ENCODE data around the gene MRPL17.

Gene MRPL17

DNA sequence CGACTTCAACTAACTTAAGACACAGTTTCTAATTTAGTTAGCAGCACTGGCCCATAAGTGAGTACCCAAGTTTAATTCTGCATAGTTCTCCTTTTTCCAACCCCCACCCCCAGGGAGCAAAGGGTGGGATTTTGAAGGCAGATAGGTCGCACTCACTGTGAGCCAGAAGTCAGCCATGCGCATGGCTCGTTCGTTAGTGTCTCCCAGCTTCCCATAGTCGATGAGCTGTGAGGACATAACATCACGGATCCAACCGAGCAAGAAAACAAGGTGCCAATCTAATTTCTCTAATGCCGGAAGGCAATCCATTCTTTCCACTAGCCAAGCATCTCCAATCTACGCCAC lies 577 bp downstream of the MRPL17 start:
- no peak for DNase-seq (ENCODE audit: low read depth)

DNA sequence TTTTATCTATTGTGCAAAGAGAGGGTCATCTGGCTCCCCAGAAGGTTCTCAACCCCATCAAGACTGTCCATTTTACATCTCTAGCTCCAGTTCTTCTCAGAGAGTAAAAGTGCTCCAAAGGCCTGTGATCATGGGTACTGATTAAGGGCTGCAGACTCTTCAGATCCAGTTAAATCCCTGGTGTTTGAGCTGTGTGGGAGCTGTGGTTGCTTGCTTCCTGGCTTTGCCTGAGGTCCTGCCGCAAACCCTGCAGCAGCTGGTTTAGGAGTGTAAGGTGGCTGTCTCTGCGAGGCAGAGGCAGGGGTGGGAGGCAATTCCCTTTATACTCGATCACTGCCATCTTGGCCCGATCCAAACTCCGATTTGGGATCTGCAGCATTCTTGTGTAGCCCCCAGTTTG lies 1.2 kb downstream of the MRPL17 start:
- DNase-seq (ENCODE audit: low read depth): no peak

DNA sequence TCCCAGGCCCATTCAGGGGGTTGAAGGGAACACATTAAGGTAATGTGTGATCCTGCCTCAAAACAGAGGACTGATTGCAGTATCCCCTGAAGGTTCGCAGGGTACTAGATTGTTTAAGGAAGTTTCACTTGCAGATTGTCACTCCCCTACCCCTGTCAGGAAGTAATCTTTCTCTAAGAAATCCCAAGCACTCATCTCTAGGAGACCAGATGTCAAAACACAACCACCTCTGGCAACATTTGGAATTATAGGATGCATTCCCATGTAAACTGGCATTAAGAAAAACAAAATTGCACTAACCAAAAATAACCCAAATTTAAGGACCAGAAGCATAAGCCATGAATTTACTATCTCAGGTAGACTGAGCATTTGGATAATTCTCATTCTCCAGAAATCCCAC lies 1.6 kb downstream of the MRPL17 start:
- no peak for DNase-seq (ENCODE audit: low read depth)

DNA sequence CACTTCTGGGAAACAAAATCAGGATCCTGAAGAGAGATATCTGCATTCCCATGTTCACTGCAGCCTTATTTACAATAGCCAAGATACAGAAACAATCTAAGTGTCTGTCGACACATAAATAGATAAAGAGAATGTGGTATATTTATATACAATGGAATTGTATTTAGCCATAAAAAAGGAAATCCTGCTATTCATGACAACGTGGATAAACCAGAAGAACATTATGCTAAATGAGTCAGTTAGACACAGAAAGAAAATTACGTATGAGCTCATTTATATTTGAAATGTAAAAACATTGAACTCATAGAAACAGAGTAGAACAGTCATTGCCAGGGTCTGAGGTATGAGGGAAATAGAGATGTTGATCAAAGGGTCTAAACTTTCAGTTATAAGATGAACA lies 6.1 kb downstream of the MRPL17 start:
- DNase-seq (ENCODE audit: low read depth): no peak

DNA sequence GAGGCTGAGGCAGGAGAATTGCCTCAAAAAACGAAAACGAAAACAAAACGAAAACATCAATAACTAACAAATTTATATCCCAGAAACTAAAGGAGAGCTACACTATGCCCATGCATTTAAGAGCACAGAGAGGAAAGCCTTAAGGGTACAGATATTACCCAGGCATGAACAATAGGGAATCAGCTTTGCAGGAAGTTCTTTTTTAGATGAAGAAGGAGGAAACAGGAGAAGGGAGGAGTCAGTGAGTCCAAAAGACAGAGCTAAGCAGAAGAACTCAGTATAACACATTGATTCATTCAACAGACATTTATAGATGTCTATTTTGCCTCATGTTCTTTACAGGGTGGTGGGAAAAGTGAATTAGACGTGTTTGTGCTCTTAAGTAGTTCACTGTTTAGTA lies 8.3 kb downstream of the MRPL17 start:
- no peak for DNase-seq (ENCODE audit: low read depth)

DNA sequence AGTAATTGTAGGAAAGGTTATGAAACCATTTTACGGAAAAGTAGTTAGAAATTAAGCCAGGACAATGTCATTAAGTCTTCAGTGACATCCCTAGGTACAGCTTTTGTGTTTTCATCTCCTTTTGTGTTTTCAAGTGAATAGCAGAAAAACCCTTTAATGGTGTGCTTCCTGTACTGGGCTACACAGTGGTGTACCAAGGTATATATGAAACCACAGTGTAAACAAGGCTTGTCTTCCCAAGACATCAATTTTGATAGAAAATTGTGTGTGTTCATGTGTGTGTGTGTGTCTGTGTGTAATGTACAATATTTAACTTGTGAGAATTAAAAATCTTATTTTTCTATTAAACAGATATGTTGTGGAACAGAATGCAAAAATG lies 8.9 kb downstream of the MRPL17 start:
- DNase-seq (ENCODE audit: low read depth): no peak

DNA sequence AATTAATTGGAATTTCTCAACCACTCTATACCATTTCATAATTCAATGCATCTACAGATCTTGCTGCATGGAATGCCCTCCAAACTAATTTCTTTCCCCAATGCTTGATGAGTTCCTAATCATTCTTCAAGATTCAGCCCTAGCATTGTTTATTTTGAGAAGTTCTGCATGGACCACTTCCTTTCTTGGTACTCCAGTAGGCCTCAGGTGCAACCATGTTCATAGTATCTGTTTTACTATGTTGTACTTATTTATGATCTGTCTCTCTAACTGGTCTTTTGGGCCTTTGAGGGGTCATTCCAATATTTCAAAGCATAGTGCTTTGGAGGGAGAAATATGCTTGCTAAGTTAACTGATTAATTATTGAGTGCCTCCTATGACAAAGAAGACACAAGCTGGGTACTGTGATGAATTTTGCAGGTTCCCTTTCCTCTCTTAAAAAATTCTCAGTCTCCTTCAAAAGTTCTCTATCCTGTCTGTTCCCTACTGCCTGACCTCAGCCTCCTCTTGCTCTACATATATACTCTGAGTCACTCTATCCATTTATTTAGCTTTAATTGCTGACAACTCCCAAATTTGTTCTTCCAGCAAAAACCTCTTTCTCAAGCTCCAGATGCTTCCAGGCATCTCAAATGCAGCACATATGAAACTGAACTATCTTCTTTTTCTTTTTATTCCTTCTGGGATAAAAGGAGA lies 9.5 kb downstream of the MRPL17 start:
- DNase-seq (ENCODE audit: low read depth): no peak

DNA sequence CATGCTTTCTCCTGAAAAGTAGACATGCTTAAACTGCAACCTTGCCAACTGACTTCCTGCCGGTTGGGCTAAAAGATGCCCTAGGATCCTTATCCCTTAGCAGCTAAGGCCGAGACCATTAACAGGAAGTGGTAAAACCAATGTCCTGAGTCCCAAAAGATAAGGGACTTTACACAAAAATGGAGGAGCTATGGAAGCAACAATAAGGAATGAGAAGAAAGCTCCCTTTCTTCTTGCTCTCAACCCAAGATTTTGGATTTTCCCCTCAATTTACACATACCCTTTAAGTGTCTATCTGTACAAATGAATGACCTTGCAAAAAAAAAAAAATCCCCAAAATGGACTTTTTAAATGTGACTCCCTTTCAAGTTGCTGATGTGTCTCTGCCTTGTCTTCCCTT lies 11.1 kb downstream of the MRPL17 start:
- DNase-seq (ENCODE audit: low read depth): no peak

DNA sequence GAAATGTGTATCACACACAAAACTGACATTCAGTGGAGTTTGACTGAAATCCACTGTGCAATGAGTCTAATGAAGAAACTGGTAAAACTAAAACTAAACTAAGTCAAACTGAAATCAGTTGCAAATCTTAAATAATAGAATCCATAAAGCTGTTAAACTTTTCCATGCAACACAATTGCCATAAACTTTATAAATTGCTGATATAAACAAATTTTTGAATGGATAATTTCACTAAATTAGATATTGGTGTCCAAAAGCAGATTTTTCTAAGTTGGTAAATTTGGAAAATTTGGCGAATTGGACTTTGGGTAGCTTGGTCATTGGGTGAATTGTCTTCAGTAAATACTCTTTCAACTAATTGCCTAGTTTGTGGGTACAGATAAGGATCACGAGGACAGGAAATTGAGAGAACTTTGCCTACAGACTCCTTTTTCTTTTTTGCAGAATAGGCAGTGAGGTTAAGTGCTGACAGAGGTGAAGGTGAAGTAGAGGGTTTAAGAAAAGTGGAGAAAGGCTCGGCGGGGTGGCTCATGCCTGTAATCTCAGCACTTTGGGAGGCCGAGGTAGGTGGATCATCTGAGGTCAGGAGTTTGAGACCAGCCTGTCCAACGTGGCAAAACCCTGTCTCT lies 12.8 kb downstream of the MRPL17 start:
- no peak for DNase-seq (ENCODE audit: low read depth)

DNA sequence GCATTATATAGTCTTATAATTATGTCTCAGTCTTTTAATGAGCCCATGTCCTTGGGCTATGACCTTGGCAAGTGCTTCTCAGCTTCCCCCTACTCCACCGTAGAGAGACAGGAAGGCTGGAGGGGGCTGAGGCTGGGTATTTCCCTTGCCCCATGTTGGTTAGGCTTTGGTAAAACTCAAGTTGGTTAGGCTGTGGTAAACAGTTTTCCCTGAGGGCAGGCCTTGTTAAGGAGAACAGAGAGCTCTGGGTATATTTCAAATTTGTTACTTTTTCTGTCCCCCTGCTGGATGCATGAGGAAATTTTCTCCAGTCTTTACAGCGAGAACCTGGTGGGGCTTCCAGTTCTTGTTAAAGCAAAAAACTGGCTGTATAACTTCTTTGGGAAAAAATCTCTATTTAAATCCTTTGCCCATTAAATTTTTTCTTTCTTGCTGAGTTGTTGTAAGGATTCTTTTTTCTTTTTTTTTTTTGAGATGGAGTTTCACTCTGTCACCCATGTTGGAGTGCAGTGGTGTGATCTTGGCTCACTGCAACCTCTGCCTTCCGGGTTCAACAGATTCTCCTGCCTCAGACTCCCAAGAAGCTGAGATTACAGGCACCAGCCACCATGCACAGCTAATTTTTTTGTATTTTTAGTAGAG lies 15.3 kb downstream of the MRPL17 start:
- DNase-seq (ENCODE audit: low read depth): no peak

DNA sequence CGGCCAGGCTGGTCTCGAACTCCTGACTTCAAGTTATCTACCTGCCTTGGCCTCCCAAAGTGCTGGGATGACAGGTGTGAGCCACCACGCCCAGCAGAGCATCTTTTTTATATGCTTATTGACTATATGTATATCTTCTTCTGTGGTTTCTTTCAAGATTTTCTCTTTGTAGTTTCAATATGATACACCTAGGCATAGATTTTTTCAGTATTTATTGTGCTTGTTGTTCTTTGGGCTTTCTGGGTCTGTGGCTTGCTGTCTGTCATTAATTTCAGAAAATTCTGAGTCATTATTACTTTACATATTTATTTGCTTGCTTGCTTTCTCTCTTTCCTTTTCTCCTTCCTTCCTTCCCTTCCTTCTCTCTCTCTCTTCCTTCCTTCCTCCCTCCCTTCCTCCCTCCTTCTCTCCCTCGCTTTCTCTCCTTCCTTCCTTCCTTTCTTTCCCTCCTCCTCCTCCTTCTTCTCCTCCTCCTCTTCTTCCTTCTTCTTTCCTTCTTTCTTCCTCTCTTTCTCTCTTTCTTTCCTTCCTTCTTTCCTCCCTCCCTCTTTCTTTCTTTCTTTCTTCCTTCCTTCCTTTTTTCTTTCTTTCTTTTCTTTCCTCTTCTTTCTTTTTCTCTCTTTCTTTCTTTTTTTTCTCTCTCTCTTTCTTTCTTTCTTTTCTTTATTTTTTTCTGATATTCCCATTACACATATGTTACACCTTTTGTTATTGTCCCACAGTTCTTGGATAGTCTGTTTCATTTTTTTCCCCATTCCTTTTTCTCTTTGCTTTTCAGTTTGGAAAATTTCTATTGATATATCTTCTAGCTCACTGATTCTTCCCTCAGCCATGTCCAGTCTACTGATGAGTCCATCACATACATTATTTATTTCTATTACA lies 16.6 kb downstream of the MRPL17 start:
- no peak for DNase-seq (ENCODE audit: low read depth)

DNA sequence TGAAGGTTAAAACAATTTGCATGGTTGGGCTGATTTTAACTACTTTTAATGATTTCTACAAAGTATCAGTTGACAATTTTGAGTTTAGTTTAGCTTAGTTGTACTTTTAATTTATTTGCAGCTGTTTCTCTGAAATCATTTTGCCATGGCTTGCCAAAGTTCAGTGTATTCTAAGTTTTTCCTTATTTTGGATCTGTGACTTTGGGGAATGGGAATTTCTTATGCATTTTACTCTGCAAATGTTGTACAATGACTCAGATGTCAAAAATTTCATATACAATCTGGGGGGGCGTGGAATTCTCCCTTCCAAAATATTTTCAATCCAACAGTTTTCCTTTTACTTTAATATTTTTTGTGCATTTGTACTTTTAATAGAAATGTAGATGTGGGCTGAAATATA lies 18.6 kb downstream of the MRPL17 start:
- no peak for DNase-seq (ENCODE audit: low read depth)

DNA sequence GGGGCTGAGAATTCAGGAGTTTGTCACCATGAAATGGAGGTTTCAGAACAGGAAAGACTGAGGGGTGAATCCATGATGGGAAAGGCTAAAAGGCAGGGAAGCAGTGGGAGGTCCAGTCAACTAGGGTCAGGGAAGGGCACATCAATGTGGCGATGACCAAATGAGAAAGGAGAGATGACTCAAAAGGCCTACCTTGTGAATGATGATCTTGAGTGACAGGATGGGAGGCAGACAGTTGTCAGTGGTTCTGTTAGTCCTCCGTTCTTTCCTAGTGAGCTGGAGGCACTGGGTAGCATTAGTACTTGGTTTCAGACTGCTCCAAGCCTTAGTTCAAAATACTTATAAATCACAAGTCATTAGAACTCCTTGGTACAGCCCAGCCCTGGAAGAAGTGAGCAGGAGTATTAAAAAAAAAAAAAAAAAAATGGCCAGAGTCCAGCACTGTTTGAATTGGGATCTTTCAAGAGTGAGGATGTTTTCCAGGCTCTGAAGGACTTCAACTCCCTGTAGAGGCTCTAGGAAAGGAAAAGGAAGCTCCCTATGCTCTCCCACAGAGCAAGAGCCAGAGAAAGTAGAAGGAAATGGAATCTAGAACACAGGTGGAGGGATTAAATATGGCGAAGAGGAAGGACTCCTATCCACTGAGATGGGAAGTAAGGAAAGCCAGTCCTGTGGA lies 19.2 kb downstream of the MRPL17 start:
- no peak for DNase-seq (ENCODE audit: low read depth)

DNA sequence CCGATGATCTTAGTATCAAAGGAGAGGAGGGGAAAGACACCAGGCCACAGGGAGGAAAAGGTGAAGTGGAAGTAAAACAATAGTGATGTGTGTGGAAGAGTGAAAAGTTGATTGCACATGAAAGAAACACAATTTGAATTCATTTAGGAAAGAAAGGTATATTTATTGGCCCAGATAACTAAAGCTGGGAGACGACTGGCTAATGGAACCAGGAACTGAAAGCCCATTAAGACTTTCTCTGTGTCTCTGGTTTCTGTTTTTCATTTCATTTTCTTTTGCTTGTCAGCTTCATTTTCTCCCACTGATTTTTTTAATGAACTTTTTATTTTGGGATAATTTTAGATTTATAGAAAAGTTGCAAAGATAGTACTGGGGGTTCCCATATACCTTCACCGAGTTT lies 22.4 kb downstream of the MRPL17 start:
- no peak for DNase-seq (ENCODE audit: low read depth)

DNA sequence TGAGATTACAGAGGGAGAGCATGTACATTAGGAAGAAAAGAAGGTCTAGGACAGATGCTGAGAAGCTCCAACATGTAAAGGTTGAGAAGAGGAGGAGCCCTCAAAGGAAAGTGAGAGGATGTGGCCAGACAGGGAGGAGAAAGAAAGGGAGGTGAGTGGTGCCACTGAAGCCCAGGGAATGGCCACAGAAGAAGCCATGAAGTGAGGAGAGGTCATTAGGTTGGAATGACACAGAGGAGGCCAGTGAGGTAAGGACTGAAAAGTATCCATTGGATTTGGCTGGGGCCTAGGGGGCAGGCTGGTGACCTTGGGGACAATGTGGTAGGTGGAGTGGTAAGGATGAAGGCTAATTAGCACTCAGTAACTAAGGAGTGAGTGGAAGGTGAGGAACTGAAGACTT lies 24.5 kb downstream of the MRPL17 start:
- DNase-seq (ENCODE audit: low read depth): no peak

DNA sequence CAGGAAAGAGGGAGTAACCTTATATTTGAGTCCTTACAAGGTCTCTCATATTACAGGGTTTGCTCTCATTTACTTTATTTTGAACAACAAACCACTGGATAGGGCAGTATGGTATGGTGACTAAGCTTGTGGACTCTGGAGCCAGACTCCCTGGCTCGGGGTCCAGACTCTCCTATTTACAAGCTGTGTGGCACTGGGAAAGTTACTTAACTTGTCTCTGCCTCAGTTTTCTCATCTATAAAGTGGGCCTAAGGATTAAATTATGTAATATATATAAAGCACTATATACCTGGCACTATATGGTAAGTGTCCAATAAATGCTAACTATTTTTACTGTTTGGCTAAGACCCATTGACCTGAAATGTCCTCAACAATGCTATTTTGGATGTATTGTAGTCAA lies 25.8 kb downstream of the MRPL17 start:
- no peak for DNase-seq (ENCODE audit: low read depth)

DNA sequence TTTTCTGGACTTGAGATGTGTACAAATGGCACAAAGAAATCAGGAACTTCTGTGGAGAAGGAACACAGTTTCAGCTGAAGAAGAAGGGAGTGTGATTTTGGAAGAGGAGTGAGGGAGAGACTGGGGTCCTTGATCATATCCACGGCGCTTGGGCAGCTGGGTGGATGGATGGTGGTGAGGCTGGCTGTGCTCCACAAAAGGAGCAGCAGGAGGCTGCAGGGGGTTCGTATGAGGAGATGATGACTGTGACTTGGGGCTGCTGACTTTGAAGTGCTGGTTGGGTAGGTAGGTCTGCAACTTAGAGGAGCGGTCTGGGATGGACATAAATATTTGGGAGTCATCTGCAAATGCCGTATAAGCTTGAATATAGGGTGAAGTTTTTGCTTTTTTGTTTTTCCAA lies 26.2 kb downstream of the MRPL17 start:
- DNase-seq (ENCODE audit: low read depth): no peak

DNA sequence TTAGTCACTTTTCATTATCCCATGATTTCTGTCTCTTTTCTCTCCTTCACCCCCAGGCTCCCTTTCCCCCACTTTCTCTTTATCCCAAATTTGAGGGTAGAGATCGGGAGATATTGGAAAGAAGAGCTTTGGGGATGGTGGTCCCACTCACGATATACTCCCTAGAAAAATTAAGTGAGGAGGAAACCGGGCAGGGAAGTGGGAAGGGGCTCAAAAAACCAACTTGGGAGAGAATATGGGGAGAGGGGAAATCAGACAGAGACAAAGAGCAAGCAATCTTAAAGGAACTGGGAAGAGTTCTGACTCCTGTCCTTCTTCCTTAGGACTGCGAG lies 26.6 kb downstream of the MRPL17 start:
- DNase-seq (ENCODE audit: low read depth): no peak

DNA sequence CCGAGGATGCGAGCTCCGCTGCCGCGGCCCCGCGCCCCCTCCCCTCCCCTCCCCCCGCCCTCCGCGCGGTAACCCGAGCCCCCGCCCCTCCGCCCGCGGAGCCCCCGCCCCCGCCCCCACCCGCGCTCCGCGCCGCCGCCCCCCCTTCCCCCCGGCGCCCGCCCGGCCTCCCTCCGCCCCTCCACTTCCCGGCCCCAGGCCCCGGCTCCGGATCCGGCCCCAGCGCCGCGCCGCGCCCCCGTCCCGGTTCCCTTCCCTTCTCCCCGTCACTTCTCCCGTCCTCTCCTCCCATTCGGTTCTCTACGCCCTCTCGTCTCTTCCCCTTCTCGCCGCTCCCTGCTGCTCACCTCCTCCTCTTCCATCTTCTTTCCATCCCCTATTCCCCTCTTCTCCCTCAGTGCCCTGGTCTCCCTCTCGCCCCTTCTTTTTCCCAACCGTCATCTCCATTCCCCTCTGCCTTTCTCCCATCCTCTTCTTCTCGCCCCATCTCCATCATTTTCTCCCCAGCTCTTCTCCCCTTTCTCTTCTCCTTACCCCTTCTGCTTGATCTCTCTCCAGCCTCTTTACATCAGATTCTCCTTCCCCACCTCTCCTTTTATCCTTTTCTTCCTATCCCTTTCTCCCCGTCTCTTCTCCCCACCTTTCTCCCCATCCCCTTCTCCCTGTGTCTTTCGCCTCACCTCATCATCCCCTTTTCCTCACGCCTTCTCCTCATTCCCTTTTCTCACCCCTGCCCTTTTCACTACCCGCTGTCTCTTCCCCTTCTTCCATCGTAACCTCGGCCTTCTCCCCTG lies 27.2 kb downstream of the MRPL17 start, which contains the start of gene DCHS1:
DCHS1 (minus strand) TSS at position 20 of the 794 bp plus-strand sequence. CDS start 14,196 bp downstream, outside the sequence.
- no peak for DNase-seq (ENCODE audit: low read depth)

DNA sequence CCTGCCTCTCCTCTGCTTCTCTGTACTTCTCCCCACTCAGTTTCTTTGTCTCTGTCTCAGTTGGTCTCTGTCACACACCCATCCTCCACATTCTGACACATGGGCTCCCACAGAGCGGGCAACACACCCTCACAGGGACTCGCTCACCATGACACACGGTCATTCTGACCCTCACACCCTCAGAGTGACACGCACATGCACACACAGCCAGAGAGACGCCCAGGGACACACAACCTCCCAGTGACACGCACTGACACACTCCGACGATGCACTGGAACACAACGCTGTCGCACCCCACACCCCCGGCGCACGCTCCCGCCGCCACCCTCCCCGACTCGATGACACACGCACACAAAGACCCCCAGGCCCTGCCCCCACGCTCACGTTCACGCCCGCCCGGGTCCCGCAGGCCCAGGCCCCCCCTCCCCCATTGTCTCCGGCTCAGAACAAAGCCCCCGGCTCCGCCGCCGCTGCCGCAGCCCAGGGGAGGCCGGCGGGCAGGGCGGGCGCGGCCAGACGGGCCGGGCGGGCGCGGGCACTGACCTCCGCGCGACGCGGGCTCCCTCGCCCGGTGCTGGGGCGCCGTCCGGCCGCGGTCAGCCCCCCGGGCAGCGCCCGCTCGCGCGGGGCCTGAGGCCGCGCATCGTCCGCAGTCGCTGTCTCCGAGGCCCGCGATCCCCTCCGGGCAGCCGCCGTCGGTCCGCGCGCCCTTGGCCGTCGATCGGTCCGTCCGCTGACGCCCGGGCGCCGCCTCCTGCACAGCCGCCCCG lies 27.9 kb downstream of the MRPL17 start:
- DNase-seq (ENCODE audit: low read depth): no peak
